Measurements from ENCODE around the gene RBM6.

The RBM6 gene

DNA sequence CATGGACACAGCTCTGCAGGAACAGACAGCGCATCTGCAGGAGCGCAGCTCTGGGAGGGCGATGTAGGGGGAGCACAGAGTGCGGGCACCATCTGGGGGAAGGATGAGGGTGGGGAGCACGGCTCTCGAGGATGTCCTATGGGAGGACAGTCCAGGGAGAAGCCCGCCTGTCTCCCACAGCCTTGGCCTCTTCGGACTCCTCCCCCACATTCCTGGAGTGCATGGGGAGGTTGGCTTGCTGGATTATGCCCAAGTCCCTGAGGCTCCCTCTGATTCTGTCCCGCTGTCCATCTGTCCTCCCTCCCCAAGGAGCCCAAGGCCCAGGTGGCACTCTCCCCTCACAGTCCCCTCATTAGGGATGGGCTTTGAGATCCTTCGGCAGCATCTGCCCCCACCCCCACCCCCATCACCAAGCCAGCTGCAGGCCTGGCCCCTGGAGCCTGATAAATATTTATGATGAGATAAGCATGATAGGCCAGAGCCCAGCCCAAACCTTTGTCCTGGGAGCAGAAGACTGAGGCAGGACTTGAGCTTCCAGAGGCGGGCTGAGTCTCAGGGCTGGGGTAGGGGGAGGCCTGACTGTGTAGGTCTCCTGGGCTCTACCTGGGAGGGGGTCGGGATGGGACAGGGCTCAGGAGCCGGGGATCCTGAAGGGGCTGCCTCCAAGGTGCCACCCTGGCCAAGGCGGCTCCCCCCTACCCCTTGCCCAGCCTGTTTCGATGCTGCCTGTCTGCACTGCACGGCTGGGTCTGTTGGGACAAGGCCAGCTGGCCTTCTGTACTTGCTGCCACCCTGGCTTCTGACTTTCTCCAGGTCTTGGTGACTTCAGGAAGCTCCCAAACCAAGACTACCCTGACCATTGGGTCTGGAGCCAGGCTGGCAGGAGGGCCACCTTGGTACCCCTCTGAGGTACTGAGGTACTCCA, 186.6 kb downstream of the RBM6 start:
- no peak for DNase-seq (ENCODE audit: low read depth in 2 of 2)

Data from activated CD4-positive, alpha-beta T cell treated with anti-CD3 and anti-CD28 coated beads for 24 hours (primary cell).